Measurements from ENCODE around the gene GREB1.

DNA sequence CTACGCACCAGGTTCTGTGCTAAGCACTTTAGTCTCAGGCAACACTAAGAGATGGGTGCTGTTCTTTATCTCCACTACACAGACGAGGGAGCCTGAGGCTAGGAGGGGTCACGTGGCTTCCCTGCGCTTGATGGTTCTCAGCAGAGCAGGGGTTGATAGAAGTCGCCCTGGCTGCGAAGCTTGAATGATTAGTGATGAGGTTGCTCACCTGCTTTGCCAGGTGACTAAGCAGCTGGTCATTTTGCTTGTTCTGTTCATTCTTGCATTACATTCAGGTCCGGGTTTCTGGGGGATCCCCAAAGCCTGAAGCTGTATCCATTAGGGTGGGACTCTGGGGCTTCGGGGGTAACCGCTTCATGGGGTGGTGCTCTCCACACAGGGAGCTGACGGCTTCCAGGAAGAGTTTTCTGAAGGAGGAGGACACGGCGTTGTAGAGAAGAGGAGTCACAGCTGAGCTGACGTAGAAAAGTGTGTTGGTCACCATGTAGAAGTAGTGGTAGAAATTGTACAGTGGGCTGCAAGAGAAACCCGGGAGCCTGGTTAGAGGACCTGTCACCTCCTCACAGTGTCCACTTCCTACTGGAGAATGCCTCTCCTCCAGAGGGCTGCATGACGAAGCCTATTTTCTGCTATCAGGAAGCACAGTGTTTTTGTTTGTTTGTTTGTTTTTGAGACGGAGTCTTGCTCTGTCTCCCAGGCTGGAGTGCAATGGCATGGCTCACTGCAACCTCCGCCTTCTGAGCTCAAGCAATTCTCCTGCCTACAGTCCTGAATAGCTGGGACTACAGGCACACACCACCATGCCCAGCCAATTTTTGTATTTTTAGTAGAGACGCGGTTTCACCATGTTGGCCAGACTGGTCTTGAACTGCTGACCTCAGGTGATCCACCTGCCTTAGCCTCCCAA, 124.6 kb downstream of the GREB1 start:
- TF ChIP-seq, protein P1, sequence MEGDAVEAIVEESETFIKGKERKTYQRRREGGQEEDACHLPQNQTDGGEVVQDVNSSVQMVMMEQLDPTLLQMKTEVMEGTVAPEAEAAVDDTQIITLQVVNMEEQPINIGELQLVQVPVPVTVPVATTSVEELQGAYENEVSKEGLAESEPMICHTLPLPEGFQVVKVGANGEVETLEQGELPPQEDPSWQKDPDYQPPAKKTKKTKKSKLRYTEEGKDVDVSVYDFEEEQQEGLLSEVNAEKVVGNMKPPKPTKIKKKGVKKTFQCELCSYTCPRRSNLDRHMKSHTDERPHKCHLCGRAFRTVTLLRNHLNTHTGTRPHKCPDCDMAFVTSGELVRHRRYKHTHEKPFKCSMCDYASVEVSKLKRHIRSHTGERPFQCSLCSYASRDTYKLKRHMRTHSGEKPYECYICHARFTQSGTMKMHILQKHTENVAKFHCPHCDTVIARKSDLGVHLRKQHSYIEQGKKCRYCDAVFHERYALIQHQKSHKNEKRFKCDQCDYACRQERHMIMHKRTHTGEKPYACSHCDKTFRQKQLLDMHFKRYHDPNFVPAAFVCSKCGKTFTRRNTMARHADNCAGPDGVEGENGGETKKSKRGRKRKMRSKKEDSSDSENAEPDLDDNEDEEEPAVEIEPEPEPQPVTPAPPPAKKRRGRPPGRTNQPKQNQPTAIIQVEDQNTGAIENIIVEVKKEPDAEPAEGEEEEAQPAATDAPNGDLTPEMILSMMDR (IDR thresholded peaks at IDR 0.05): no peak
- no peak for TF ChIP-seq POLR2A (IDR thresholded peaks at IDR 0.05)

Measured in gastroesophageal sphincter (tissue), 3 donors.